ENCODE data around the gene SOS2.
"Not testable (repeated sequence)": the region's sequence is repeated elsewhere in the genome, so short reads cannot be mapped to it uniquely, and the experiment has no call there.

The SOS2 gene

GRCh38 chr14:50225067-50225973, 6.1 kb downstream of the SOS2 start:
- FAIRE-seq = no peak

GRCh38 chr14:50222055-50222613, 9.2 kb downstream of the SOS2 start:
- FAIRE-seq = no peak

GRCh38 chr14:50218501-50218900, 12.9 kb downstream of the SOS2 start:
- no peak for FAIRE-seq

GRCh38 chr14:50215416-50215815, 16.0 kb downstream of the SOS2 start:
- FAIRE-seq = no peak

- no peak for FAIRE-seq
Measured at GRCh38 chr14:50213795-50214194, 17.6 kb downstream of the SOS2 start.

- FAIRE-seq = no peak
Measured at GRCh38 chr14:50212726-50213125, 18.7 kb downstream of the SOS2 start.

GRCh38 chr14:50210074-50210473, 21.3 kb downstream of the SOS2 start:
- no peak for FAIRE-seq

GRCh38 chr14:50198499-50198898, 32.9 kb downstream of the SOS2 start:
- FAIRE-seq = no peak

GRCh38 chr14:50191499-50191898, 39.9 kb downstream of the SOS2 start:
- no peak for FAIRE-seq

- FAIRE-seq = no peak
Measured at GRCh38 chr14:50186107-50186506, 45.3 kb downstream of the SOS2 start.

- no peak for FAIRE-seq
Measured at GRCh38 chr14:50173891-50174290, 57.5 kb downstream of the SOS2 start.

- no peak for FAIRE-seq
Measured at GRCh38 chr14:50171895-50172294, 59.5 kb downstream of the SOS2 start.

GRCh38 chr14:50167381-50167780, 64.0 kb downstream of the SOS2 start:
- FAIRE-seq = not testable (repeated sequence)

GRCh38 chr14:50156111-50156510, 75.3 kb downstream of the SOS2 start:
- FAIRE-seq = no peak

- no peak for FAIRE-seq
Measured at GRCh38 chr14:50148799-50149198, 82.6 kb downstream of the SOS2 start.

- no peak for FAIRE-seq
Measured at GRCh38 chr14:50139192-50139591, 92.2 kb downstream of the SOS2 start.

- no peak for FAIRE-seq
Measured at GRCh38 chr14:50127802-50128201, 103.6 kb downstream of the SOS2 start.

- no peak for FAIRE-seq
Measured at GRCh38 chr14:50123062-50123461, 108.3 kb downstream of the SOS2 start.

- FAIRE-seq = no peak
Measured at GRCh38 chr14:50122291-50122690, 109.1 kb downstream of the SOS2 start.

- no peak for FAIRE-seq
Measured at GRCh38 chr14:50121486-50121885, 109.9 kb downstream of the SOS2 start.

- peak; percentile 15 for FAIRE-seq
Measured at GRCh38 chr14:50117456-50117855, 113.9 kb downstream of the SOS2 start.

GRCh38 chr14:50116966-50117365, 114.4 kb downstream of the SOS2 start:
- no peak for FAIRE-seq

- FAIRE-seq = no peak
Measured at GRCh38 chr14:50116181-50116956, 115.0 kb downstream of the SOS2 start, which contains the start of gene VCPKMT. Gene VCPKMT, minus strand, starts transcription at chr14:50116572. Its CDS starts 20 bp downstream, at chr14:50116552.
